DMS114 treated with DMSO at 0.1 percent for 48 hours (cell line): ENCODE results near the gene GOLGA6C.
"Not testable (repeated sequence)": the region's sequence is repeated elsewhere in the genome, so short reads cannot be mapped to it uniquely, and the experiment has no call there.

Source experiments
- DNase-seq: peaks from one replicate; lab custom pipeline; 2025; ENCODE audit not compliant: unreplicated experiment; lab: John Stamatoyannopoulos, UW

GOLGA6C gene

GRCh38 chr15:75225951-75226732 is 32.0 kb upstream of the GOLGA6C start:
- no peak for DNase-seq

- DNase-seq = not testable (repeated sequence)
These were observed 31.0 kb upstream of the GOLGA6C start for GRCh38 chr15:75227112-75227511.

- no peak for DNase-seq
These were observed 30.4 kb upstream of the GOLGA6C start for GRCh38 chr15:75227663-75228280.

GRCh38 chr15:75228787-75229186 is 29.3 kb upstream of the GOLGA6C start:
- no peak for DNase-seq

GRCh38 chr15:75229191-75230015 is 28.7 kb upstream of the GOLGA6C start:
- DNase-seq = no peak

- DNase-seq = no peak
These were observed 28.2 kb upstream of the GOLGA6C start for GRCh38 chr15:75230016-75230343.

- no peak for DNase-seq
These were observed 27.4 kb upstream of the GOLGA6C start for GRCh38 chr15:75230551-75231371.

GRCh38 chr15:75231836-75232235 is 26.3 kb upstream of the GOLGA6C start:
- no peak for DNase-seq

GRCh38 chr15:75232252-75232813 is 25.8 kb upstream of the GOLGA6C start:
- DNase-seq = no peak

GRCh38 chr15:75232826-75233503 is 25.2 kb upstream of the GOLGA6C start:
- DNase-seq = no peak

GRCh38 chr15:75233504-75234190 is 24.5 kb upstream of the GOLGA6C start:
- DNase-seq = no peak

GRCh38 chr15:75234191-75234810 is 23.8 kb upstream of the GOLGA6C start:
- DNase-seq = no peak

- DNase-seq = no peak
These were observed 23.0 kb upstream of the GOLGA6C start for GRCh38 chr15:75235051-75235673.

- no peak for DNase-seq
These were observed 22.1 kb upstream of the GOLGA6C start for GRCh38 chr15:75235760-75236729.

GRCh38 chr15:75237316-75237982 is 20.7 kb upstream of the GOLGA6C start:
- DNase-seq = no peak

- no peak for DNase-seq
These were observed 20.0 kb upstream of the GOLGA6C start for GRCh38 chr15:75238150-75238549.

- DNase-seq = not testable (repeated sequence)
These were observed 12.4 kb upstream of the GOLGA6C start for GRCh38 chr15:75245741-75246140.
